GM18520 (cell line): ENCODE data around the gene AMBRA1.

Source experiments
- ATAC-seq: cut with Tn5 transposase; IDR thresholded peaks from one replicate; pipeline ENCODE4 v1.9.1; 2021; ENCODE audit not compliant: unreplicated experiment

The AMBRA1 gene

GRCh38 chr11:46477136-46477535, 116.7 kb downstream of the AMBRA1 start:
- ATAC-seq = no peak

- no peak for ATAC-seq
Measured at GRCh38 chr11:46475926-46476545, 117.8 kb downstream of the AMBRA1 start.

- ATAC-seq = no peak
Measured at GRCh38 chr11:46475051-46475925, 118.5 kb downstream of the AMBRA1 start.

- no peak for ATAC-seq
Measured at GRCh38 chr11:46472662-46472994, 121.2 kb downstream of the AMBRA1 start.

- no peak for ATAC-seq
Measured at GRCh38 chr11:46471943-46472661, 121.7 kb downstream of the AMBRA1 start.

GRCh38 chr11:46469926-46470325, 123.9 kb downstream of the AMBRA1 start:
- ATAC-seq = no peak

- ATAC-seq = no peak
Measured at GRCh38 chr11:46465683-46466082, 128.1 kb downstream of the AMBRA1 start.

GRCh38 chr11:46463701-46464421, 130.0 kb downstream of the AMBRA1 start:
- no peak for ATAC-seq

GRCh38 chr11:46461461-46461927, 132.3 kb downstream of the AMBRA1 start:
- ATAC-seq = no peak

- no peak for ATAC-seq
Measured at GRCh38 chr11:46458491-46458890, 135.3 kb downstream of the AMBRA1 start.

- ATAC-seq = no peak
Measured at GRCh38 chr11:46457659-46458424, 136.0 kb downstream of the AMBRA1 start.

GRCh38 chr11:46457021-46457420, 136.8 kb downstream of the AMBRA1 start:
- ATAC-seq = no peak

GRCh38 chr11:46456269-46457001, 137.4 kb downstream of the AMBRA1 start:
- no peak for ATAC-seq

GRCh38 chr11:46455834-46456233, 138.0 kb downstream of the AMBRA1 start:
- ATAC-seq = no peak

- ATAC-seq = no peak
Measured at GRCh38 chr11:46452918-46453517, 140.8 kb downstream of the AMBRA1 start.

GRCh38 chr11:46451759-46452158, 142.1 kb downstream of the AMBRA1 start:
- ATAC-seq = no peak

GRCh38 chr11:46450846-46451477, 142.9 kb downstream of the AMBRA1 start:
- ATAC-seq = no peak

GRCh38 chr11:46447544-46447943, 146.3 kb downstream of the AMBRA1 start:
- no peak for ATAC-seq
